Activated B cell treated with CpG ODN at 0.5 μM for 24 hours (primary cell): ENCODE data around the gene TEX54. TPM values are rescaled to one million over a fixed set of nuclear protein-coding genes. Genes with fewer than 3 reads are reported as not detected.
A peak's percentile ranks its signal among the peaks of the same experiment; 100 is the strongest.

Experiments used
- ATAC-seq: fragments of 200-7000 bp; cut with Tn5 transposase; one replicate; pipeline ENCODE4 v1.10.0; 2021; ENCODE audit warnings: low read depth, mild to moderate bottlenecking, moderate library complexity
- CTCF ChIA-PET: fragments of 350-600 bp; sonication (Branson Sonifier 250); formaldehyde crosslinking; loops from one replicate; lab custom pipeline; 2021; ENCODE audit warnings: antibody characterized with exemption; lab: Charles Lee
- POLR2A ChIA-PET: fragments of 350-600 bp; sonication (Branson Sonifier 250); formaldehyde crosslinking; loops from one replicate; lab custom pipeline; 2021; ENCODE audit warnings: antibody characterized with exemption; lab: Charles Lee
- DNase-seq: peaks from one replicate; pipeline ENCODE4 v3.0.0; 2022
- H3K27ac Mint-ChIP-seq: one replicate; pipeline ENCODE4 v1.8.0; 2020; ENCODE audit warnings: mixed read lengths
- H3K27me3 Mint-ChIP-seq: one replicate; pipeline ENCODE4 v1.8.0; 2021; ENCODE audit warnings: mixed read lengths
- H3K36me3 Mint-ChIP-seq: one replicate; pipeline ENCODE4 v1.8.0; 2021; ENCODE audit warnings: low read depth, mixed read lengths
- H3K4me1 Mint-ChIP-seq: one replicate; pipeline ENCODE4 v1.8.0; 2021; ENCODE audit warnings: mixed read lengths
- H3K4me3 Mint-ChIP-seq: one replicate; pipeline ENCODE4 v1.8.0; 2020; ENCODE audit warnings: mild to moderate bottlenecking, mixed read lengths
- H3K9me3 Mint-ChIP-seq: one replicate; pipeline ENCODE4 v1.8.0; 2020; ENCODE audit warnings: mixed read lengths
- CTCF ChIP-seq: fragments of 200-600 bp; IDR thresholded peaks from one replicate; pipeline ENCODE4 v1.8.0; 2022; ENCODE audit warnings: antibody characterized with exemption, mild to moderate bottlenecking
- intact Hi-C: fragments of 100-400 bp; cut with micrococcal nuclease; formaldehyde crosslinking; loops from one replicate; pipeline ENCODE4 v1.15.1; 2024
- total RNA-seq: library from RNA; stranded (reverse); gene quantifications from 2 replicates; pipeline ENCODE4 v1.2.3, GENCODE V29; 2022

Gene TEX54
- total RNA-seq, 1 donor from 2014 or later, result 0.55 TPM

- H3K4me3 Mint-ChIP-seq, result peak overlapping the region; percentile 100
- no peak for TF ChIP-seq CTCF
- no peaks in the 10 kb centered on the region for H3K27me3 Mint-ChIP-seq
- POLR2A ChIA-PET, result interaction anchor here (0.6 to 7.7 kb wide), 33 partner anchors 9 to 791 kb away, joined by 3 to 258 read pairs (median 12); partner anchors contain the start of genes ATL3, BSCL2, C11orf98 and CSKMT
- H3K4me1 Mint-ChIP-seq, result peaks cover 43% of the 10 kb centered on the region
- DNase-seq (no peak), ATAC-seq (peak; percentile 15)
- peak overlapping the region; percentile 100 for H3K27ac Mint-ChIP-seq
- CTCF ChIA-PET, result interaction anchor here (0.9 to 2.7 kb wide), 4 partner anchors 24 to 200 kb away, joined by 3 to 21 read pairs (median 10); partner anchors contain the start of genes BSCL2 and TMEM179B
- intact Hi-C loops, result loop anchor here (1.0 to 10.0 kb wide), 5 partner anchors 18 to 684 kb away; partner anchors contain the start of genes MTA2, NXF1 and PLAAT2
- H3K36me3 Mint-ChIP-seq, result peaks cover 48% of the 10 kb centered on the region
- no peaks in the 10 kb centered on the region for H3K9me3 Mint-ChIP-seq
These were observed 47.7 kb upstream of the TEX54 start for GRCh38 chr11:62880231-62880802.

GRCh38 chr11:62879235-62879978 is 46.8 kb upstream of the TEX54 start:
- POLR2A ChIA-PET, result interaction anchor here (0.5 to 7.7 kb wide), 13 partner anchors 24 to 287 kb away, joined by 3 to 258 read pairs (median 13); partner anchors contain the start of genes HNRNPUL2, MTA2, STX5 and TAF6L
- peaks cover 38% of the 10 kb centered on the region for H3K4me1 Mint-ChIP-seq
- no peaks in the 10 kb centered on the region for H3K27me3 Mint-ChIP-seq

GRCh38 chr11:62876712-62877111 is 44.1 kb upstream of the TEX54 start:
- Mint-ChIP-seq H3K27ac (no peak overlapping the region), H3K4me1 (peaks cover 14% of the 10 kb centered on the region), H3K4me3 (no peak overlapping the region), H3K36me3 (peaks cover 14% of the 10 kb centered on the region), H3K27me3 (no peaks in the 10 kb centered on the region), H3K9me3 (no peaks in the 10 kb centered on the region)
- POLR2A ChIA-PET, result interaction anchor here (0.7 to 2.6 kb wide), 3 partner anchors 9 to 22 kb away, joined by 4 to 7 read pairs (median 4); no protein-coding TSS in a partner anchor
- intact Hi-C loops, result no loop called here
- DNase-seq (no peak), ATAC-seq (no peak)
- no peak for TF ChIP-seq CTCF
- CTCF ChIA-PET, result no interaction called here

More at GRCh38 chr11:62879235-62879978, 46.8 kb upstream of the TEX54 start:
- Mint-ChIP-seq H3K27ac (peak overlapping the region; percentile 100), H3K9me3 (no peaks in the 10 kb centered on the region), H3K36me3 (peaks cover 41% of the 10 kb centered on the region), H3K4me3 (peak overlapping the region; percentile 100)
- no peak for DNase-seq
- ATAC-seq, result no peak
- CTCF ChIA-PET, result no interaction called here
- no peak for TF ChIP-seq CTCF
- intact Hi-C loops, result no loop called here

- ChIA-PET POLR2A (interaction anchor here (0.6 to 2.6 kb wide), 6 partner anchors 10 to 318 kb away, joined by 3 to 7 read pairs (median 4); no protein-coding TSS in a partner anchor), CTCF (no interaction called here)
- Mint-ChIP-seq H3K36me3 (peaks cover 7% of the 10 kb centered on the region), H3K27ac (no peak overlapping the region), H3K4me3 (no peak overlapping the region), H3K4me1 (peaks cover 11% of the 10 kb centered on the region), H3K9me3 (no peaks in the 10 kb centered on the region), H3K27me3 (no peaks in the 10 kb centered on the region)
- no peak for TF ChIP-seq CTCF
- intact Hi-C loops, result no loop called here
- ATAC-seq, result no peak
- DNase-seq, result no peak
These were observed 43.2 kb upstream of the TEX54 start for GRCh38 chr11:62875698-62876478.
